ENCODE data around the gene EFNA5.

DNA sequence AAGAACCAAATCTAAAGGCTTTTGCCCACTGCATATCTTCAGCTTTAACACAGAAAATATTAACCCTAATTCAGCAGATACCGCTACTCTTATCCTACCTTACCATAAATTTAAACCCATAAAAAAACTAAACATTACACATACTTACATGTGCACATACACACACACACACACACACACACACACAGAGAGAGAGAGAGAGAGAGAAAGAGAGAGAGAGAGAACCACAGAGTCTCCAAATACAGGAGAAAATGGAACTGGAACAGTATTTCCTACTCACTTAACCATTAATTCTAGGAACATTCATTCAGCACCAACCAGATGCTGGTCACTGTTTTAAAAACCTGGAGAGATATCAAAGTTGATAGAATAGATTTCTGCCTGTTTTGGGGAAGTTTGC is 53.7 kb downstream of the EFNA5 start:
- TF ChIP-seq POLR2A (IDR thresholded peaks at IDR 0.05) (no peak), EP300 (IDR thresholded peaks at IDR 0.05) (no peak), POLR2AphosphoS5 (IDR thresholded peaks at IDR 0.05) (no peak)
- TF ChIP-seq, protein P1, sequence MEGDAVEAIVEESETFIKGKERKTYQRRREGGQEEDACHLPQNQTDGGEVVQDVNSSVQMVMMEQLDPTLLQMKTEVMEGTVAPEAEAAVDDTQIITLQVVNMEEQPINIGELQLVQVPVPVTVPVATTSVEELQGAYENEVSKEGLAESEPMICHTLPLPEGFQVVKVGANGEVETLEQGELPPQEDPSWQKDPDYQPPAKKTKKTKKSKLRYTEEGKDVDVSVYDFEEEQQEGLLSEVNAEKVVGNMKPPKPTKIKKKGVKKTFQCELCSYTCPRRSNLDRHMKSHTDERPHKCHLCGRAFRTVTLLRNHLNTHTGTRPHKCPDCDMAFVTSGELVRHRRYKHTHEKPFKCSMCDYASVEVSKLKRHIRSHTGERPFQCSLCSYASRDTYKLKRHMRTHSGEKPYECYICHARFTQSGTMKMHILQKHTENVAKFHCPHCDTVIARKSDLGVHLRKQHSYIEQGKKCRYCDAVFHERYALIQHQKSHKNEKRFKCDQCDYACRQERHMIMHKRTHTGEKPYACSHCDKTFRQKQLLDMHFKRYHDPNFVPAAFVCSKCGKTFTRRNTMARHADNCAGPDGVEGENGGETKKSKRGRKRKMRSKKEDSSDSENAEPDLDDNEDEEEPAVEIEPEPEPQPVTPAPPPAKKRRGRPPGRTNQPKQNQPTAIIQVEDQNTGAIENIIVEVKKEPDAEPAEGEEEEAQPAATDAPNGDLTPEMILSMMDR (IDR thresholded peaks at IDR 0.05): no peak
